ENCODE data around the gene TRA2A. TPM values are rescaled to one million over a fixed set of nuclear protein-coding genes. Genes with fewer than 3 reads are reported as not detected.
A peak's percentile ranks its signal among the peaks of the same experiment; 100 is the strongest.
"Not testable (repeated sequence)": the region's sequence is repeated elsewhere in the genome, so short reads cannot be mapped to it uniquely, and the experiment has no call there.

Gene TRA2A
- polyA plus RNA-seq, 1 experiment: 29.3 TPM

DNA sequence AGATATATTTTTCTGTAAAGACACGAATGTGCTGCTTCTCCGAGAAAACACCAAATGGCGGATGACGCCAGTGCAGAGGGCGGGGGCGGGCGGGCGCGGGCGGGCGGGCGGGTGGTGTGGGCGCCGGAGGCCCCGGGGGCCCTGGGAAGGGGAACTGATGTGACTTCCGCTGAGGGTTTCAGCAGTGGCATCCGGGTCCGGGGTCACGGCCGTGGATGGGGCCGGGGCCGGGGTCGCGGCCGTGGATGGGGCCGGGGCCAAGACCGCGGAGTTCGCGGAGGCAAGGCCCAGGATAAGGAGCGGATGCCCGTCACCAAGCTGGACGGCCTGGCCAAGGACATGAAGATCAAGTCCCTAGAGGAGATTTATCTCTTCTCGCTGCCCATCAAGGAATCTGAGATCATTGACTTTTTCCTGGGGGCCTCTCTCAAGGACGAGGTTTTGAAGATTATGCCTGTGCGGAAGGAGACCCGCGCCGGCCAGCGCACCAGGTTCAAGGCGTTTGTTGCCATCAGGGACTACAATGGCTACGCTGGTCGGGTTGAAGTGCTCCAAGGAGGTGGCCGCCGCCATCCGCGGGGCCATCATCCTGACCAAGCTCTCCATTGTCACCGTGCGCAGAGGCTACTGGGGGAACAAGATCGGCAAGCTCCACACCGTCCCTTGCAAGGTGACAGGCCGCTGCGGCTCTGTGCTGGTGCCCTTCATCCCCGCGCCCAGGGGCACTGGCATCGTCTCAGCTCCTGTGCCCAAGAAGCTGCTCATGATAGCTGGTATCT lies 41.2 kb downstream of the TRA2A start:
- ChIA-PET POLR2A (interaction anchor here (0.6 kb wide), 1 partner anchor 24 kb away, joined by 11 read pairs; no protein-coding TSS in a partner anchor), CTCF (interaction anchor here (1.3 kb wide), 1 partner anchor 27 kb away, joined by 3 read pairs; no protein-coding TSS in a partner anchor)
- no peaks in the 10 kb centered on the region; the same call in 1 of the 2 replicates for H3K36me3 ChIP-seq (ENCODE audit: control insufficient read depth, insufficient read depth, low read length)

DNA sequence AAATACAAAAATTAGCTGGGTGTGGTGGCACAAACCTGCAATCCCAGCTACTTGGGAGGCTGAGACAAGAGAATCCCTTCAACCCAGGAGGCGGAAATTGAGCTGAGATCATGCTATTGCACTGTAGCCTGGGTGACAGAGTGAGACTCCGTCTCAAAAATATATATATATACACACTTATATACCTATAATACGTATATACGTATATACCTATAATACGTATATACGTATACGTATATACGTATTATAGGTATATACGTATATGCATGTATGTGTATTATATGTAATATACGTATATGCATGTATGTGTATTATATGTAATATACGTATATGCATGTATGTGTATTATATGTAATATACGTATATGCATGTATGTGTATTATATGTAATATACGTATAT lies 43.1 kb downstream of the TRA2A start:
- DNase-seq (ENCODE audit: low read depth); H3K4me3 ChIP-seq (ENCODE audit: low read depth, low read length); H3K27me3 ChIP-seq (ENCODE audit: control insufficient read depth, insufficient read depth, low read length); H3K36me3 ChIP-seq (ENCODE audit: control insufficient read depth, insufficient read depth, low read length); CTCF ChIA-PET; POLR2A ChIA-PET: not testable (repeated sequence)

More for the DNA sequence above, 41.2 kb downstream of the TRA2A start:
- TF ChIP-seq, protein P1, sequence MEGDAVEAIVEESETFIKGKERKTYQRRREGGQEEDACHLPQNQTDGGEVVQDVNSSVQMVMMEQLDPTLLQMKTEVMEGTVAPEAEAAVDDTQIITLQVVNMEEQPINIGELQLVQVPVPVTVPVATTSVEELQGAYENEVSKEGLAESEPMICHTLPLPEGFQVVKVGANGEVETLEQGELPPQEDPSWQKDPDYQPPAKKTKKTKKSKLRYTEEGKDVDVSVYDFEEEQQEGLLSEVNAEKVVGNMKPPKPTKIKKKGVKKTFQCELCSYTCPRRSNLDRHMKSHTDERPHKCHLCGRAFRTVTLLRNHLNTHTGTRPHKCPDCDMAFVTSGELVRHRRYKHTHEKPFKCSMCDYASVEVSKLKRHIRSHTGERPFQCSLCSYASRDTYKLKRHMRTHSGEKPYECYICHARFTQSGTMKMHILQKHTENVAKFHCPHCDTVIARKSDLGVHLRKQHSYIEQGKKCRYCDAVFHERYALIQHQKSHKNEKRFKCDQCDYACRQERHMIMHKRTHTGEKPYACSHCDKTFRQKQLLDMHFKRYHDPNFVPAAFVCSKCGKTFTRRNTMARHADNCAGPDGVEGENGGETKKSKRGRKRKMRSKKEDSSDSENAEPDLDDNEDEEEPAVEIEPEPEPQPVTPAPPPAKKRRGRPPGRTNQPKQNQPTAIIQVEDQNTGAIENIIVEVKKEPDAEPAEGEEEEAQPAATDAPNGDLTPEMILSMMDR (IDR thresholded peaks at IDR 0.05; ENCODE audit: insufficient read depth, low read depth, low read length): no peak
- DNase-seq (ENCODE audit: low read depth): no peak
- no peaks in the 10 kb centered on the region for H3K27me3 ChIP-seq (ENCODE audit: control insufficient read depth, insufficient read depth, low read length)
- H3K4me3 ChIP-seq (ENCODE audit: low read depth, low read length): peak overlapping the region; percentile 28

GRCh38 chr7:23487670-23488069 lies 44.1 kb downstream of the TRA2A start:
- CTCF ChIA-PET: interaction anchor here (0.7 kb wide), 1 partner anchor 140 kb away, joined by 3 read pairs; no protein-coding TSS in a partner anchor
- no peak for DNase-seq (ENCODE audit: low read depth)
- POLR2A ChIA-PET: no interaction called here

DNA sequence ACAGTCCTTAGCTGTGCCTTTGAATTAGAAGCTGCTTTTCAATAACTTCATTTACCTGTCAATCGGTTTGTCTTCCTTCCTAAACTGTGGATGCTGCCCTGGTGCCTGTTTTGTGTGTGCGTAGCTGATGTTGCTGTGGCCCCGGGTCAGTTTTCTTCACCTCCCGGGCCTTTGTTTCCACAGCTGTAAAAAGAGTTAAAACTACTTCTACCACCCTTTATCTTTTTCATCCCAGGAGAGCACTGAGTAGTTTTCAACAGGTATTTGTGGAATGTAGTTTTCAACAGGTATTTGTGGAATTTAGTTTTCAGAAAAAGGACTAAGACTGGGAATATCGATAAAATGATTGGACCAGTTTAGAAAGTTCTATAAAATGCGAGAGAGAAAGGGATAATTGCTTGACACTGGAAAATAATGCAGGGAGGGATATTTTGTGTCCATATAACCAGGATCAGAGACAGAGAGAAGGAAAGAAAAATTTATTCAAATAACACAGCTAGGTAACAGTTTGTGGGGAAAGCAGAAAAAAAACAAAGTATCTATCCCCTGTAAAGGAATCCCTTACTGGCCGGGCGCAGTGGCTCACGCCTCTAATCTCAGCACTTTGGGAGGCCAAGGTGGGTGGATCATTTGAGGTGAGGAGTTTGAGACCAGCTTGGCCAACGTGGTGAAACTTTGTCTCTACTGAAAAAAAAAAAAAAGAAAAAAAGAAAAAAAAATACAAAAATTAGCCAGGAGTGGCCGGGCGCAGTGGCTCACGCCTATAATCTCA lies 45.6 kb downstream of the TRA2A start:
- TF ChIP-seq, protein P1 (IDR thresholded peaks at IDR 0.05; ENCODE audit: insufficient read depth, low read depth, low read length): no peak
- DNase-seq (ENCODE audit: low read depth): no peak
- no peak overlapping the region for H3K4me3 ChIP-seq (ENCODE audit: low read depth, low read length)
- POLR2A ChIA-PET: no interaction called here
- CTCF ChIA-PET: no interaction called here
- H3K27me3 ChIP-seq (ENCODE audit: control insufficient read depth, insufficient read depth, low read length): peaks cover 2% of the 10 kb centered on the region; the same call in 1 of the 2 replicates
- H3K36me3 ChIP-seq (ENCODE audit: control insufficient read depth, insufficient read depth, low read length): no peaks in the 10 kb centered on the region; the same call in 1 of the 2 replicates

More at GRCh38 chr7:23487670-23488069, 44.1 kb downstream of the TRA2A start:
- no peaks in the 10 kb centered on the region for H3K27me3 ChIP-seq (ENCODE audit: control insufficient read depth, insufficient read depth, low read length)
- TF ChIP-seq, protein P1 (IDR thresholded peaks at IDR 0.05; ENCODE audit: insufficient read depth, low read depth, low read length): no peak
- H3K4me3 ChIP-seq (ENCODE audit: low read depth, low read length): no peak overlapping the region
- H3K36me3 ChIP-seq (ENCODE audit: control insufficient read depth, insufficient read depth, low read length): no peaks in the 10 kb centered on the region; the same call in 1 of the 2 replicates

- POLR2A ChIA-PET: no interaction called here
- CTCF ChIA-PET: no interaction called here
These were observed 49.1 kb downstream of the TRA2A start for GRCh38 chr7:23482686-23483085.

More at GRCh38 chr7:23482686-23483085, 49.1 kb downstream of the TRA2A start:
- Histone ChIP-seq H3K27me3 (ENCODE audit: control insufficient read depth, insufficient read depth, low read length) (peaks cover 6% of the 10 kb centered on the region; the same call in 1 of the 2 replicates), H3K4me3 (ENCODE audit: low read depth, low read length) (no peak overlapping the region), H3K36me3 (ENCODE audit: control insufficient read depth, insufficient read depth, low read length) (no peaks in the 10 kb centered on the region)
- TF ChIP-seq, protein P1 (IDR thresholded peaks at IDR 0.05; ENCODE audit: insufficient read depth, low read depth, low read length): no peak
- DNase-seq (ENCODE audit: low read depth): no peak
